Activated T-helper 1 cell treated with Interleukin-2 at 50 U/mL for 16 hours (primary cell): Measurements from ENCODE around the gene UGT2B28.
"Not testable (repeated sequence)": the region's sequence is repeated elsewhere in the genome, so short reads cannot be mapped to it uniquely, and the experiment has no call there.

Experiments used
- DNase-seq: peaks from one replicate; pipeline ENCODE4 v3.0.0-alpha.2; 2020; ENCODE audit warnings: low read depth

Gene UGT2B28

DNA sequence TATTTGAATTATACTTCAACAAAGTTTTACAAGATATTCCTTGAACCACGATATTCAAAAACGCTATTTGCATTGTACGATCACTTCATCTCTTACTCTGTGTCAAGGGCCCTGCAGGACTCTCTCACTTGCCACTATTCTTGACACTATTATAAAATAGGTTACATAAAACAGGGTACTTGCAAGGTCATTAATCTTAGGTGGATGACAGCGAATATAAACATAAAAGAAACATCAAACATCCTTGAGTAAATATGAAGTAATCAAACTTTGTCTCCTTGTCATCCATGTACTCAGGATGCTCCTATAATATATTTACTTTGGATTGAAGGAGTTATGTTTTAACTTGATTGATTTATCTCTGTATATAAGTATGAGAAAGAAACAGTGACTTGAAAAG lies at the start of gene UGT2B28:
Gene UGT2B28, plus strand, starts transcription at position 395 of the 400 bp plus-strand sequence. CDS start 26 bp downstream, outside the sequence.
- not testable (repeated sequence) for DNase-seq

DNA sequence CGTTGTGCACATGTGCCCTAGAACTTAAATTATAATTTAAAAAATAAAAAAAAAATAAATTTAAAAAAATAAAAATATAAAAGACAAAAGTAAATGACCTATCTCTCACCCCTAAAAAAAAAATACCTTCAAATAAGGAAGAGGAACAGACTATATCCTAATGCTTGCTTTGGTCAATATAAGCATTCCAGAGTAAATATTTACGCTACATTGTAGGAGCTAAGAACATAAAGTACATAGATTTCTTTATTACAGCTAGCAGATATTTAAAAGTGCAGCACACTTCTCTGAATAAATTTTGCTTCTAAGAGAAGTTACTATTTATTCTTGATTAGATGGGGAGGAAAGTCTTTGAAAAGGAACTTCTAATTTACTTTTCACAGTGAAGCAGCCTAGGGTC lies 41.2 kb upstream of the UGT2B28 start:
- DNase-seq, result no peak

DNA sequence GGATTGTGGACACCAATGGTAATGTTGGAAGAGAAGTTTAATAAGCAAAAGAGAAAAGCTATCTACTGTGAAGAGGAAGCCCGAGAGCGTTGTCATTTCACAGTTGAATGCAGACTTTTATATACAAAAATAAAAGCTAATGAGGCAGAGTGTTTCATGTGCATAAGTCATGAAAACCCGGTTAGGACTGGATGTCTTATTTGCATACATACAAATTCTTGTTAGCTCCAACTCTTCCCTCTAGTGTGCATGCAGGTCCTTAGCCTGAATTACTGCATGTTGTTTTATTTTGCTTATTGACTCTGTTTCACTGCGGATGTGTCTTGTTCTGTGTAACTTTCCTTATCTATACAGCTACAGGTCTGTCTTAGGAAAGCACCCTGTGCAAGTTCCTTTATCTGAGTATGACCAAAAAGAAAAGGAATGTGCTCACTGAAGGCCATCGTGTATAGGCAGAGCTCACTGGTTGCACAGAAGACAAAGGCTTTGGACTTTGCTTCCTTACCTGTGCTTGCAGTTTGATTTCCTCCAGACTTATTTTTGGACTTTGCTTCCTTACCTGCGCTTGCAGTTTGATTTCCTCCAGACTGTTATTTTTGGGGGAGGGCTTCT lies 40.6 kb upstream of the UGT2B28 start:
- no peak for DNase-seq

DNA sequence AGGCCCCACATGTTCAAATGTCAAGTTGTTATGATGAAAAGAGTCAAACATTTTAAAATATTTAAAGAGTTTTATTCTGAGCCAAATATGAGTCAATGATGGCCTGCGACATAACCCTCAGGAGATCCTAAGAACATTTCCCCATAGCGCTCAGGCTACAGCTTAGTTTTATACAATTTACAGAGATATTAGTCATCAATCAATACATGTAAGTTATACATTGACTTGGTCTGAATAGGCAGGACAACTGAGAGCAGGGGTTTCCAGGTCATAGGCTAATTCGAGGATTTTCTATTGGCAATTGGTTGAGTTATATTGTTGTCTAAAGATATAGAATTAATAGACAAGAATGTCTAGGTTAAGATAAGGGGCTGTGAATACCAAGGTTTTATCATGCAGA lies 39.5 kb upstream of the UGT2B28 start:
- DNase-seq, result not testable (repeated sequence)

DNA sequence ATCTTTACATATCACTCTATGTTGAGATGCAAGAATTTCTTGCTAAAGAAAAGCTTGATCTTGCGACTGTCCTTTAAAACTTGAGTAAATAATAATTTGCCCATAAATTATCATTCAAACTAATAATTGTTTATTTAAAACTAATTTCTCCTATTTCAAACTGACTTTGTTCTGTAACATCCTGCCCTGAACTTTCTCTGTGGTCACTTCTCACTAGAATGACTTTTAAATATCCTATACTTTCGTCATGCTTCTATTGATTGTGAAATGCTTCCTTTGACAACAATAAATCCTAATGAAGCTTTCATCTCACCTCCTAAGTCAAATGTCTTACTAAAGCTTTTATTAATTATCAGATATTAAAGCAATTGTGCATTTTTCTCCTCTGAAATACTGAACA lies 38.5 kb upstream of the UGT2B28 start:
- not testable (repeated sequence) for DNase-seq

DNA sequence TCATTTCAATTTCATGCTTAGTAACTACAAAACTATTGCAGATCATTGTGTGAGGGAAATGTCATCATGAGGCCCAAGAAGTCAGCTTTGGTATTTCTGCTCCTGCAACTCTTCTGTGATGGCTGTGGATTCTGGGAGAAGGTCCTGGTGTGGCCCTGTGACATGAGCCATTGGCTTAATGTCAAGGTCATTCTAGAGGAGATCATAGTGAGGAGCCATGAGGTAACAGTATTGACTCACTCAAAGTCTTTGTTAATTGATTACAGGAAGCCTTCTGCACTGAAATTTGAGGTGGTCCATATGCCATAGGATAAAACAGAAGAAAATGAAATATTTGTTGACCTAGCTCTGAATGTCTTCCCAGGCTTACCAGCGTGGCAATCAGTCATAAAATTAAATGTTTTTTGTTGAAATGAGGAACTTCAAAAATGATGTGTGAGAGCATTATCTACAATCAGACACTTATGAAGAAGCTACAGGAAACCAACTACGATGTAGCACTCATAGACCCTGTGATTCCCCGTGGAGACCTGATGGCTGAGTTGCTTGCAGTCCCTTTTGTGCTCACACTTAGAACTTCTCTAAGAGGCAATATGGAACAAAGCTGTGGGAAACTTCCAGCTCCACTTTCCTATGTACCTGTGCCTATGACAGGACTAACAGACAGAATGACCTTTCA lies 37.6 kb upstream of the UGT2B28 start:
- not testable (repeated sequence) for DNase-seq

DNA sequence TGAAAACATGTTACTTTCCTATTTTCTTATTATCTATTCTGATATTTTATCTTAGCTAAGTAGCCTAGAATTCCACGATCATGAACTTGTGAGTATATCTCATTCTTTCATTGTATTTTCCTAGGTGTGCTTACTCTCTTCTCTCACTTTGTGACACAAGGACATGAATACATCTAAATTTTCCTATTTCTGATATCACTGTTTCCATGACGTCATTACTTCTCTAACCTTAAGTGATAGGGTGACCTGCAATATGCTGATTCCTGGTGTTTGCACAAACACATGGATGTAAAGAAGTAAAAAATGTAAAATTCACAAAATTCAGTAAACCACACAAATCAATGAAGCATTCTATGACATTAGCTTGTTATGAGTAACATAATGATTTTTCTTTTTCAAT lies 29.4 kb upstream of the UGT2B28 start:
- DNase-seq, result not testable (repeated sequence)

DNA sequence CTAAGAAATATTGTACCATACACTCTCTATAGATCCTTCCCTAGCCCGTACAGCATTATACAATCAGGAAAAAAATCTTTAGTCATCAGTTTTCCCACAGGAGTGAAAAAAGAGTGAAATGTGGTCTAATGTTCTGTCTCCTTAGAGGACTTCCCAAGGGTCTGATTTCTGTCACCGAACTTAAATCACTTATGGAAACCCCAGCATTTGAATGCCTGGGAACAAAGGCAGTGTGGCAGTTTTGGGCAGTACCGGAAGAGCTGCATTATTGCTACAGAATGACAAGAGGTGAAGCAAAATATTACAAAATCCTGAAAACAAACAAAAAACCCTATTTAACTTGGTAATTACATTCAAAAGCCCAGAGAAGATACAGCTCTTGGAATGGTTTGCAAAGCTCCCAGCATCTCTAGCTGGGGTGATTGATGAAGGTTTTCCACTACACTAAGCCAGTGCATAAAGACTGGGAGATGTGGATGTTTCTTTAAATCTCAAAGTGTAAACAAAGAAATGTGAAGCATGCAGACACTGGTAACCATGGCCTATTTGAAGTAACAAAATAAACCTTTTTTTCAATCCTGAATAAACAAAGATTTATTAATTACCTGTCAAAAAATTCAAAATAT lies 27.0 kb upstream of the UGT2B28 start:
- DNase-seq, result not testable (repeated sequence)

DNA sequence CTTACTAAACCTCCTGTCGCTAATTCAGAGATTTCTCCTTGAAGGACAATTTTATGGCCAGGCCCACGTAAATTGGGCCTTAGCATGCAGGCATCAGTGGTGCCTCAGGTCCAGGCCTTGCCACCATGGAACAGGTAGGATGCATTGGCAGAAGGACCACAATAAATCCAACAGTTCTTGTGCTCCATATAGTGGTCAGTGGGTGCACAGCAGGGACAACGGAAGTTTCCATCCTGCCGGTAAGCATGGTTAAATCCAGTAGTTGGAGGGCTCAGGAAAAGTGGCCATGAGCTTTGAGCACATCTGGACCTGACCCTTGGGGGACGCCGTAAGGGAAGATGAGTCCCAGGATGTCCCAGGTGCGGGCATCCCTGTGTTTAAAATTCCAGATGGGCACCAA lies 11.7 kb upstream of the UGT2B28 start:
- not testable (repeated sequence) for DNase-seq

DNA sequence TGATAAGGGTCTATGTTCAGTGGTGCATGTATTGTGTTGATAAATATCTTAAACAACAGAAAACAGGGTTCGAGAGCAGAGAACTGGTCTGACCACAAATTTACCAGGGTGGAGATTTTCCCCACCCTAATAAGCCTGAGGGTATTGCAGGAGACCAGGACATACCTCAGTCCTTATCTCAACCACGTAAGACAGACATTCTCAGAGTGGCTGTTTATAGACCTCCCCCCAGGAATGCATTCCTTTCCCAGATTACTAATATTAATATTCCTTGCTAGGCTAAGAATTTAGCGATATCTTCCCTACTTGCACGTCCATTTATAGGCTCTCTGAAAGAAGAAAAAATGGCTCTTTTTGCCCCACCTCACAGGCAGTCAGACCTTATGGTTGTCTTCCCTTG lies 16.1 kb downstream of the UGT2B28 start:
- DNase-seq, result not testable (repeated sequence)

DNA sequence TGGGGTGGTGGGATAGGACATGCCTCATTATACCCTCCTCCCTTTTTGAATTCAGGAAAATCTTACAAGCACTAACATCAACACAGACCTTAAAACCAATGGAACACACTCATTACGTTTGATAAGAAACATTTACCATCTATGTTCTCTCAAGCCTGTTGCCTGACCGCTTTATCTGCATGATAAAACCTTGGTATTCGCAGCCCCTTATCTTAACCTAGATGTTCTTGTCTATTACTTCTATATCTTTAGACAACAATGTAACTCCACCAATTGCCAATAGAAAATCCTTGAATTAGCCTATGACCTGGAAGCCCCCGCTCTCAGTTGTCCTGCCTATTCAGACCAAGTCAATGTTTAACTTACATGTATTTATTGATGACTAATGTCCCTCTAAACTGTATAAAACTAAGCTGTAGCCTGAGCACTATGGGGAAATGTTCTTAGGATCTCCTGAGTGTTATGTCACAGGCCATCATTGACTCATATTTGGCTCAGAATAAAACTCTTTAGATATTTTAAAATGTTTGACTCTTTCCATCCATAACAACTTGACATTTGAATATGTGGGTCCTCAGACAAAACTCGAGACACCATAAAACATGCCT lies 28.3 kb downstream of the UGT2B28 start:
- not testable (repeated sequence) for DNase-seq

DNA sequence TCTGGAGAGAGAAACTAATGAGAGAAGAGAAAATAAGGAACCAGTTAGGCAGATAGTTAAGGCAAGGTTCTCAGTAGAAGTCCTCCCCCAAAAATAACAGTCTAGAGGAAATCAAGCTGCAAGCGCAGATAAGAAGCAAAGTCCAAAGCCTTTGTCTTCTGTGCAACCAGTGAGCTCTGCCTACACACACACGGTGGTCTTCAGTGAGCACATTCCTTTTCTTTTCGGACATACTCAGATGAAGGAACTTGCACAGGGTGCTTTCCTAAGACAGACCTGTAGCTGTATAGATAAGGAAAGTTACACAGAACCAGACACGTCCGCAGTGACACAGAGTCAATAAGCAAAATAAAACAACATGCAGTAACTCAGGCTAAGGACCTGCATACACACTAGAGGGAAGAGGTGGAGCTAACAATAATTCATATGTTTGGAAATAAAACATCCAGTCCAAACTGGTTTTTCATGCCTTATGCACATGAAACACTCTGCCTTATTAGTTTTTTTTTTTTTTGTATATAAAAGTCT lies 29.3 kb downstream of the UGT2B28 start:
- not testable (repeated sequence) for DNase-seq

DNA sequence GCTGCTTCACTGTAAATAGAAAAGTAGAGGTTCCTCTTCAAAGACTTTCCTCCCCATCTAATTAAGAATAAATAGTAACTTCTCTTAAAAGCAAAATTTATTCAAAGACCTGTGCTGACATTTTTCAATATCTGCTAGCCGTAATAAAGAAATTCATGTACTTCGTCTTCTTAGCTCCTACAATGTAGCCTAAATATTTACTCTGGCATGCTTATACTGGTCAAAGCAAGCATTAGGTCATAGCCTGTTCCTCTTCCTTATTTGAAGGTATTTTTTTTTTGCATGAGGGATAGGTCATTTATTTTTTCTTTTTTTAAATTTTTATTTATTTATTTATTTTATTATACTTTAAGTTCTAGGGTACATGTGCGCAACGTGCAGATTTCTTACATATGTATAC lies 30.0 kb downstream of the UGT2B28 start:
- DNase-seq, result not testable (repeated sequence)

DNA sequence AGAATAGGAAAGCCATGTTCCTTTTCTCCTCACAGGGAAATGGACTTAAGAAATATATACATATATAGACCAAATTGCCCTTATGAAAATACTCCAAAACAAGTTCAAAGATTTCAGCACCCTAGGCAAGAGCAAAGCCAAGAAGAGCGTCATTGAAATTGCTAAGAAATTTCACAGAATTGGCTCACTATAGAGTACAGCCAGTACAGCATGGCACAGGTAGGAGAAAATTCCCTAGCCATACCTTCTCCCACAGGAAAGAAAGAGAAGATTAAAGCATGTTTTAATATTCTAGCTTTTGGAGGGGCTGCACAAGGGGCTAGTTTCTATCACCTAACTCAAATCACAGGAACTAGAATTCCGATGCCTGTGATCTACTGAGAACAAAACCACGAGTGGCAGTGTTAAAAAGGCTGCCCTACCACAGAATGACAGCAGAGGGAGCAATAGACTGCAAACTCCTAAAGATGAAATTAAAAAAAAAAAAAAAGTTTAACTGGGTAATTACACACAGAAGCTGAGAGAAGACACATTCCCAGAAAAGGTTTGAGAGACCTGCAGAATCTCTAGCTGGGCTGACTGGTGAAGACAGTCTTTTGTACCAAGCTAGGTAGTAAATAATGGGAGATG lies 37.5 kb downstream of the UGT2B28 start:
- not testable (repeated sequence) for DNase-seq

DNA sequence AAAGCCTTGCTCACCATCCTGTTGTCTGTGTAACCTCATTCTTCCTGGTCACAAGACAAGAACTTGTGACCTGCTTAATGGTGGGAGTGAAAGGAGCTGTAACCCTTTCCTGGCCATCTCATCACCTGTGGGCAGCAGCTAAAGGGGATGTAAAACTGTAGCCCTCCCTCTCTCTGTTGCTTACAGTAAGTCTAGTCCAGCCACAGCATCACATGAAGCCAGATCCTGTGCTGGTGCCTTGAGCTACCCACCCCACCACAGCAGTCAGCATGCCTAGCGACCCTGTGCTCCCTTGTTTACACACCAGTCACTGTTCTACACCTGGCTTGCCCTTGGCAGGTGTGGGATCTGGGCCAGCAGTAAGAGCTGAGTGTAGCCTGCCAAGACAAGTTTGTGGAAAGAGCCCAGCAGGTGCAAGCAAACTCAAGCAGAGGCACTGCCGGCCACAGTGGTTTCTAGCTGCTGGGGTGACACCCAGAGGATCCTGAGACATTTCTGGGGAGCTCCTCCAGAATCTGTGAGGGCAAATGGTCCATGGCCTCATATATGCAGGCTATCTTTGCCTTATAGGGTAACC lies 41.0 kb downstream of the UGT2B28 start:
- DNase-seq, result no peak

DNA sequence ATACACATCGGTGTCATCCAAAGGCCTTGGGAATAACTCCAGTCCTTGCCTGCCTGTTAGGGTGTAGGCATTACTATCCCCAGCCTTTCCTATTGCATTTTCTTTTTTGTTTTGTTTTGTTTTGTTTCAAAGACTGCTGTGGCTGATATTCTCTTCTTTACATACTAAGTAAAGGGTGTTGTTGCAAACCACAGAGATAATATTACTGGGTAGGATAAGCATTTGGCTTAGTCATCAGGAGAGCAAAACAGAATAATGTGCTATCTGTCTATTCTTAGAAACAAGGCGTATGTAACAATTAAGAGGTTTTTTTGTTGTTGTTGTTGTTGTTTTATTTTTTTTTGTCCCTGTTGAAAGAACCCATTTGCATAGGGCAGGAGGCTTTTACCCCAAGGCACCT lies 41.8 kb downstream of the UGT2B28 start:
- DNase-seq, result no peak

DNA sequence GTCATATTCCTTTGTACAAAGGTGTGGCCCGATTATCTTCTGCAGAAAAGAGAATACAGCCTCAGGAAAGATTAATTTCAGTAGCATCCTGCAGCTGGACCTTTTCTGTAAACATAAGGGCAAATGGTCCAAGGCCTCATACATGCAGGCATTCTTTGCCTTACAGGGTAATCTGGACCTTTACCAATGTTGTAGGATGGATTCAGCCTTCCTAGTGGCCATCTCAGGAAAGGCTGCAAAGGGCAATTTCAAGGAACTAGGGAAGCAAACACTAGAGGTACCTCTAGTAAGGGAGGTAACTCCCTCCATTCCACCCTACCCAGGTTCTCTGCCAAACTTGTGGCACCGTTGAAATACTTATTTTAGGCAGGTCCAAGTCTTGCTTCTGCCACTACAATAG lies 43.0 kb downstream of the UGT2B28 start:
- DNase-seq, result no peak

DNA sequence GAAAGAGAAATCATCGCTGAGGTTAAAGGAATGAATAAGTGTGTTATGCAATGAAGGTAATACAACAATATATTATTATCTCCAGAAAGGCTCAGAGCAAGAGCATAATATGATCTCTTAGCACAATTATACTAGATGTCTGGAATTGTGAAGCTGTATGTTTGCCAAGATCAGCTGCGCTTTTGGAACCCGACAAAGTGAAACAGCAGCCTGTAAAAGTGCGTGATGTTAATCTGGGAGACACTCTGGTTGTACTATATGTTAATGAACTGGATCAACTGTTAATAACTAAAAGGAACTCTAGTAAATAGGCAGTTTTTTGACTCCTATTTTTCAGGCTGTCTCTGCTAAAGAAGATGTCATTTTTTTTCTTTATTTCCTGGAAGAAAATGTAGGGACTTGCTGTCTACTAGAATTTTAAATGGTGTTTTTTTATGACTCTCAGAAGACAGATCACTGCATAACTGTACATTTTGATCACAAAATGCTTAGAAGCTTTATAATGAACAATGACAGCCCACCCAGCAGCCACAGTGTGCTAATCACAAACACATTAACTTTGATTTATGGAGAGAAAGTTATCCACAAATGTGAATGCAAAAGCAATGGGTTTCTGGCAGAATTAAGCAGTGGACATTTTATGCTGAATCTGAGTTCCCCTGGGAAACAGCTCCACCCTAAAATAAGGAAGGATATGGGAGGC lies 50.2 kb downstream of the UGT2B28 start:
- no peak for DNase-seq

DNA sequence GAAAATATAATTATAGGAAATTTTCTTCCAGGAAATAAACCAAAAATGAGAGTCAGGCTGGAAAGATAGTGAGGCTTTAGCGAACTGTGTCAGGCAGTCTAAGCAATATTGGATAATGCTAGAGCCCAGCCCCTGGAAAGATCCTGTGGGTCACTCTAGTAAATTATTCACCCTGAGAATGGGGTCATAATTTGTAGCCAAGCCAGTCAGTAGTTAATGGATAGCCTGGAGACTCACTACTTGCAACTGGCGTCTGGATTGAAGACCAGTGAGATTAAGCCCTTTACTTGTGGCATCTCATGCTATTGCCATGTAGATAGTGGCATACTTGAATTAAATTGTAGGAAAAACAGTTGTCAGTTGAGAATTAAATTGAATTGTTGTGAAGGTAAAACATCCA lies 51.0 kb downstream of the UGT2B28 start:
- not testable (repeated sequence) for DNase-seq

DNA sequence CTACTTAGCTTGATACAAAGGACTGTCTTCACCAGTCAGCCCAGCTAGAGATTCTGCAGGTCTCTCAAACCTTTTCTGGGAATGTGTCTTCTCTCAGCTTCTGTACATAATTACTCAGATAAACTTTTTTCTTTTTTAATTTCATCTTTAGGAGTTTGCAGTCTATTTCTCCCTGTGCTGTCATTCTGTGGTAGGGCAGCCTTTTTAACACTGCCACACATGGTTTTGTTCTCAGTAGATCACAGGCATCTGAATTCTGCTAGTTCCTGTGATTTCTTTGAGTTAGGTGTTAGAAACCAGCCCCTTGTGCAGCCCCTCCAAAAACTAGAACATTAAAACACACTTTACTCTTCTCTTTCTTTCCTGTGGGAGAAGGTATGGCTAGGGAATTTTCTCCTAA lies 55.2 kb downstream of the UGT2B28 start:
- DNase-seq, result not testable (repeated sequence)

DNA sequence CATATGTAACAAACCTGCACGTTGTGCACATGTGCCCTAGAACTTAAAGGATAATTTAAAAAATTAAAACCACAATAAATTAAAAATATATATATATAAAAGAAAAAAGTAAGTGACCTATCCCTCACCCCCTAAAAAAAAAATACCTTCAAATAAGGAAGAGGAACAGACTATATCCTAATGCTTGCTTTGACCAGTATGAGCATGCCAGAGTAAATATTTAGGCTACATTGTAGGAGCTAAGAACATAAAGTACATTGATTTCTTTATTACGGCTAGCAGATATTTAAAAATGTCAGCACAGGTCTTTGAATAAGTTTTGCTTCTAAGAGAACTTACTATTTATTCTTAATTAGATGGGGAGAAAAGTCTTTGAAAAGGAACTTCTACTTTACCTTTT lies 62.8 kb downstream of the UGT2B28 start:
- DNase-seq, result not testable (repeated sequence)
